GM20431 (cell line): ENCODE measurements around the gene IMMP2L.

Experiments
- in situ Hi-C: fragments of 300-500 bp; cut with MseI, MboI; formaldehyde crosslinking; loops from one replicate; pipeline ENCODE4 v1.15.0; 2020; ENCODE audit warnings: low sequenced_read_pairs; ENCODE audit not compliant: unreplicated experiment

Gene IMMP2L

DNA sequence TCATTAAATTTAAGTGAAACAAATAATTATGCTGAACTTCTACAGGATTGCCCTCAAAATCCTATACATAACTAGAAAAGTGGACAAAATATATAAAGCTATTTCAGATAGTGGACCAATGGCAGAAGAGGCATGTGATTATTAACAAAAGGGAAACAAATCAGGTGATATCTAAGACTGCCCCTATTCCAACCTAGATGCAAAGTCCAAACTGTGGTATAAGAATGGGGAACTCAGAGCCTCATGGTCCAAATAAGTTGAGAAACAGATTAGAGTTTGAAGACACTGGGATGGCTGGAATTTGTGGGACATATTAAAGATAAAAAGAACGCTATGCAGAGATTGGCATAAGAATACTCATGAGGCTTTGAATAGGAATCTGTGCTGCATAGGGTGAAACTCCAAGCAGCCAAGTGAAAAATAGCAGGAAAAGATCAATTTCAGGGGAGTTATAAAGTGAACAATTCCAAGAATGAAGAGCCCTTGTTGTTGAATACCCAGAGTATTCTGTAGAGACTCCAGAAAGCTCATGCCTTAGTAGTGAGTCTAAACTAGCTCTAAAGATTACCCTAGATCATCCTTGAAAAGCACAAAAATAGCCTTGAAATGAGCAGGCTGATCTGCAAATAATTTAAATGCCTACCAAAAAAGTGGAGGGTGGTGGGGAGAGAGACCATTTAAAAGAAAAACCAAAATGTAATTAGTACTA lies 152.4 kb downstream of the IMMP2L start:
- in situ Hi-C loops, result no loop called here

DNA sequence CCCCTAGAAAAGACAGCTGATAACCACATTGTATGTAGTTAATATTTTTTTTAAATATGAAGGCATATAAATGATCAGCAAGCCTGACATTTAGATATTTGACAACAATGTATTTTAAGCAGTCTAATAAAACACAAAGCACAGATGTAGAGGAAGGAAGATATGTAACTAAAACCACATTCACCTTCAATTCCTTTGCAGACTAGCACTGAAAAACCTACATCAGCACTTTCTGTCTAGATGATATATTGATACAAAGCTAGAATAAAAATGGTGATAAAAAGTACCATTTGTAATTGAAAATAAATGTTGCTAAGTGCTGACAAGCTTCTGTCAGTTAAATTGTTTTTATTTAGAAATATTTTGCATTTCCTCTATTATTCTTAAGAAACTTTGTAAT lies 153.6 kb downstream of the IMMP2L start:
- in situ Hi-C loops, result no loop called here

DNA sequence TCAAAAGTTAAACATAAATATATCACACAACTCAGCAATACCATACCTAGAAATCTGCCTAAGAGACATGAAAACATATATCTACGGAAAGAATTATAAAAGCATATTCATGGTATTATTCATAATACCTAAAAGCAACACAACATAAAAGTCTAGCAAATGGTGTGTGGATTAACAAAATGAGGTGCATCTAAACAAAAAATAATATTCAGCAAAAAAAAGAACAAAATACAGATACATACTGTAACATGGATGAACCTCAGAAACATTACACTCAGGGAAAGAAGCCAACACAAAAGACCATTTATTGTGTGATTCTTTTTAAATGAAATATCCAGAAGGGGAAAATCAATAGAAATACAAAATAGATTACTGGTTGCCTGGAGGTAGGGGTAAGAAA lies 155.0 kb downstream of the IMMP2L start:
- in situ Hi-C loops, result no loop called here

DNA sequence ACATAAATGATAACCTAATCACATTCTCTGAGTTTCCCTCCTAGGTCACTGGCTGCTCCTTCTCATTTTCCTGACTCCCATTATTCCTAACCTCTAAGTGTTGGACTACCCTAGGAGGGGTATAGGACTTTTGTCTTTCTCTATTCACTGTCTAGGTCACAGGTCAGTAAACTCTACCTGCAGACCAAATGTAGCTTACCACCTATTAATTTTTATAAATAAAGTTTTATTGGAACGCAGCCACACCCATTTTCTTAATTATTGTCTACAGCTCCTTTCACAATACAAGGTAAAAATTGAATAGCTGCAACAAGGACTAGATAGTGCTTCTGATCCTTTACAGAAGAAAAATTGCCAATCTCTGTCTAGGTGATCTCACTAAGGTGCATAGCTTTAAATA lies 156.7 kb downstream of the IMMP2L start:
- in situ Hi-C loops, result no loop called here

DNA sequence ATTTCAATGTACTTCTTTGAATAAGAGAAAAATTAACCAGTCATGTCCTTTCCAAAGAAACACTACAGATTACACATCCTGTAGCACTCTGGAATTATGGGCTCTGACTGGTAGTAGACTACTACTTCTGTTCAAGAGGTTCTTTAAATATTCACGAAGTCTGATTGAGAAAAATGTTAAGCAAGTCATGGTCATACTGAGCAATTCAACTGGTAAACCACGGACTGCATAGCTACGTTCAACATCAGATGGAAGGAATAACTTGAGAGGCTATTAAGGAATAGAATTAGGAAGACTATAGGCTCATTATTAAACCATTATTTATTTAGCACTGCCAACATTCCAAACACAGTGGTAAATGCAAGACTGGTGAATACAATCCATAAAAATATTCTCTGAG lies 160.8 kb downstream of the IMMP2L start:
- in situ Hi-C loops, result no loop called here

DNA sequence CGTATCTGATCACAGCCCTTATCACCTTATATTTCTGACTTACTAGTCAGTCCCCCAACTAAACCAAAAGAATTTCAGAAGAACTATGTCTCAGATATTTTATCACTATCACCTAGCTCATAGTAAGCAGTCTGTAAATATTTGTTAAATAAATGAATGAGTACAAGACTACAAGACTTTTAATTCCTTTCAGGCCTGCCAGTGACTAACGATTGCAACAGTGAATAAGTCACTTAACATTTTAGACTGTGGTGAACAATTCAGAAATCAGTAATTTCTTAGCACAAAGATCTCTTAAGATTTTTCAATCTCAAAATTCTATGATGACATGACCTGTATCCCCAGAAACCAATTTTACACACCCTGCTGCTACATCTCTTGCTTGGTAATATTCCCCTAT lies 162.2 kb downstream of the IMMP2L start:
- in situ Hi-C loops, result no loop called here

DNA sequence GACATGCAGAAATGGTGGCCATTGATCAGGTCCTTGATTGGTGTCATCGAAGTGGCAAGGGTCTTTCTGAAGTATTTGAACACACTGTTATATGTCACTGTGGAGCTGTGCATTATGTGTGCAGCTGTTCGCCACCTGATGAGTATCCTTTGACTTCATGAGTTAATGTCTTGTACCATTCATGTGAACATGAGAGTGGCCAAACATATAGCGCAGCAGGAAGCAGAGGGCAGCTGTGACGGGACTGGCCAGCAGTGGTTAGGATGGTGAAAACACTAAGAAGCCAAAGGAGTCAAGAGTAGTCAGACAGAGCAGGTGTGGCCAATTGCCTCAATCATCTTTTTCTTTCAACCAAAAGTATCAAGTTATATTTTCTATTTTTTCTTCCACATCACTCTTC lies 167.4 kb downstream of the IMMP2L start:
- in situ Hi-C loops, result no loop called here

DNA sequence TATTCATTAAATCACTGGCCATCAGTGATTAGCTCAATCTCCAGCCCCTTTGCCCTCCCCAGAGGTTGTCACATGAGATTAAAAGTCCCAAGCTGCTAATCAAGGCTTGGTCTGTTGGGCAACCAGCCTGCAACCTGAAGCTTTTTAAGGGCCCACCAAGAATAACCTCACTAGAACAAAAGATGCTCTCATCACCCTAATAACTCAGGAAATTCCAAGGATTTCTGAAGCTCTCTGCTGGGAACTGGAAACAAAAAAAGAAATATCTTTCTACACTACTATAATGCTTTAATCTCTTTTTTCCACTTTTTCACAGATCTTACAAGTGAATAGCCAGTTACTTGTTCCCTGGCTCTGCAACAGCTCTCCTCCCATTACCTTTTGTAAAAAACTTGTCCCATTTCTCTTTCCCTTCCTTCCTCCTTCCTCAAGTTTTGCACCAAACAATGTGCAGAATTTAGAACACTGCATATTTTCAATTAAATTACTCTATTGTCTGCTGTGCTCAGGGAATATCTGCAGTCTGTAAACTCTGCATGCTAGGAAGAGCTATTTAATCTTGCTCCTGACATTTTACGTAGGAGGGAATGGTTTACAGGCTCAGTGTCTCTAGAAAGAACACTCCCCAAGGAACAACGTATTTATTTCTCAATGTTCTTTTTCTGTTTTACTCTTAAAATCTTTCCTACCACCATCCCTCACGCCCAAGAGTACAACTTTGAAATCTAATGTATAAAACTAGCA lies 169.1 kb downstream of the IMMP2L start:
- in situ Hi-C loops, result no loop called here

DNA sequence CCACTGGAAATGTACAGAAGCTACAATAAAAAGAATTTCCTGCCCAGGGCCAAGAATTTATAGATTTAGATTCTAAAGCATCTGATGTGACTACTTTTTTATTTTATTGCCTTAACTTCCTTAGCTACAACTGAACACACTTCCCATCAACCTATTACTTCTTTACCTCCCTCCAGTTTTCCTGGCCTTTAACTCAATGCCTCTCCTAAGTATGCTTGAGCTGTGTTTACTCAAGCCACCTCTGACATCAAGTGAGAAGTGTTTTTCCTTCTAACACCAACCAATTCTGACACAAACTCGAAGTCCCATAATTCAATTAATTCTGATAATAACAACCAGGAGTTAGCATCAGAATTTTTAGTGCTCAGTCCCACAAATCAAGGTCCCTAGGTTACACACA lies 170.0 kb downstream of the IMMP2L start:
- in situ Hi-C loops, result no loop called here

DNA sequence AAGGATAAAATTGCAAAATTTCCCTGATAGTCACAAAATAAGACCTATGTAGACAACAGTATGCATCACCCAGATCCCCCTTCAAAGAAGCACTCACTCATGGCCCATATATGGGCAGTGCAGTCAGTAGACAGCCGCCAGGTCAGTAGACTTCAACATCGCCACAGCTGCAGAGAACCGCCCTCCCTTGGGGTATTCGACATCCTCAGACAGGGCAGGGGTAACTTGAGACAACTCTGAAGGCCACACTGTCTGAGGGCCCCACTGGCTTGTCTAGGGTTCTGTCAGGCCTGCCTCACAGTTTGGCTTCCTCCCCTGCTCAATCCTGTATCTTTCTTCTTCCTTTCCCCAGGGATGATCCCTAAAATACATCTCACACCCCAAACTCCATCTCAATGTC lies 172.3 kb downstream of the IMMP2L start:
- in situ Hi-C loops, result no loop called here

DNA sequence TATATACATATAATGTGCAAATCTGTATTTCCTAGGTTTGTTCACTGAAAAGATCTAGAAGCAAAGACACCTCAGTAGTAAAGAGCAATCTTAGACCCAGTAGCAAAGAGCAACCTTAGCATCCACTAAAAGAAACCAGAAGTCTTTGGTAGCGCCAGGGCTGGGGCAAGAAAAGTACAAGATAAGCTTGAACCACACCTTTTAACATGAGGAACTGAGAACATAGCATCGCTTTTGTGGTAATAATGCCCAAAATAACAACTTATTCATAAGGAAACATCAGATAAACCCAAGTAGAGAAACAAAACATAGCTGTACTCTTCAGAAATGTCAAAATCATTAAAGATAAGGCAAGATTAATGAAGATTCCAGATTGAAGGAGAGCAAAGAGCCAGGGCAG lies 173.4 kb downstream of the IMMP2L start:
- in situ Hi-C loops, result no loop called here

DNA sequence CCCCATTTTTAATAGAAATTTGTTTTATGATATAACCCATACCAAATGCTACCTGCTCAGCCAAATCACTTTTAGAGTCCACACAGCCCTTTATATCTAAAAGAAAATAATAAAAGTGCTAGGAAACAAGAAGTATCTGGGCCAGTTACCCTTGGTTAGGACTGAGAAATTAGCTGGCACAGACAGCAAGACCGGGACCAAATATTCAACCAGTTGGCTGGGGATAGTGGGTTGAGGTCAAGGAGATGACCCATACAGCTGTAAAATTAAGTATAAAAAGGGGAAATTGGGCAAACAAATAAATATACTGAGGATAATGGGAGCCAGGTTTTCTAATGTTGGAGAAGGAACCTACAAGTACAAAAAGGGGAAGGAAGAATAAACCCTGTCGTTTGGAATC lies 174.3 kb downstream of the IMMP2L start:
- in situ Hi-C loops, result no loop called here

DNA sequence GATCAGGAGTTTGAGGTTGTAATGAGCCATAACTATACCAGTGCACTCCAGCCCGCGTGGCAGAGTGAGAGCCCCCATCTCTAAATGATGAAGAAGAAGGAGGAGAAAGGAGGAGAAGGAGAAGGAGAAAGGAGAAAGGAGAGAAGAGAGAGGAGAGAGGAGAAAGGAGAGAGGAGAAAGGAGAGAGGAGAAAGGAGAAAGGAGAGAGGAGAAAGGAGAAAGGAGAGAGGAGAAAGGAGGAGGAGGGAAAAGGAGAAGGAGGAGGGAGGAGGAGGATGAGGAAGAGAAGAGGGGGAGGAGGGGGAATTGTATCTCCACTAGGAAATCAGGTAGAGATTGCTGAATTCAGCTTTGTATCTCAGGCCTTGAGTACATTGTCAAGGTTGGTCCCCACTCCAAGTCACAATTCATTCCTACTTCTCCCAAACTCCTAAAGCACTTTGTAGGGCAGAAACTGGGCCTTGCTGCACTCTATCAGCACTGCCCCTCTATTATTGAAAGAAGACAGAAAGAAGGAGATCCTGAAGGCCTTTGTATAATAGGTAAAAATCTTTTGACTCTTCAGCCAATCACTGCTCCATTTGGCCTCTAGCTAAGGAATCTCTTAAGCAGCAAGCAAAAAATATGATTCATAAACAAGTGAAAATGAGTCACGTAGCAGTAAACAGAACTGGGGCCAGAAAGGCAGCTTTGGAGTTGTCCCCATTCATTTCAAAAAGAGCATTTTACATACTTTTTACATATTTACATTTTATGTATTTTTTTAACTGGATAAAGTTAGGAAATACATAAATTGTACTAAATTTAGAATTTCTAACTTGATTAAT lies 178.0 kb downstream of the IMMP2L start:
- in situ Hi-C loops, result no loop called here

DNA sequence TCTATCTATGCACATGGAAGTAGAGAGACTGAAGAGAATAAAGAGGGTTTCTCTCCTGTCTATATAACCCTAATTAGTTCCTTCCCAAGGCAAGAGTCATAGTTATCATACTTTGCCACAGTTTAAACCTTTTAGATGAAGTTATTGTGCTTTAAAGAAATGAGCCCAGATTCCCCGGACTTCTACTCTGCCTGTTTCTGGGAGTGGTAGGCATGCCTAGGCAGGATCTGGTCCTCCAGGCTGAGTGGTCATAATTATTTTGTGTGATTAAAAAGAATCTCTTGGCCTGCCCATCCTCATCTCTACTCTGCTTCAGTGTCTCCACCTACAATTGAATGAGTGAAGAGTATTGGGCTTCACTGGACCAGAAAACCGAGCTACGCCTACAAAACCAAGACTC lies 179.2 kb downstream of the IMMP2L start:
- in situ Hi-C loops, result no loop called here

DNA sequence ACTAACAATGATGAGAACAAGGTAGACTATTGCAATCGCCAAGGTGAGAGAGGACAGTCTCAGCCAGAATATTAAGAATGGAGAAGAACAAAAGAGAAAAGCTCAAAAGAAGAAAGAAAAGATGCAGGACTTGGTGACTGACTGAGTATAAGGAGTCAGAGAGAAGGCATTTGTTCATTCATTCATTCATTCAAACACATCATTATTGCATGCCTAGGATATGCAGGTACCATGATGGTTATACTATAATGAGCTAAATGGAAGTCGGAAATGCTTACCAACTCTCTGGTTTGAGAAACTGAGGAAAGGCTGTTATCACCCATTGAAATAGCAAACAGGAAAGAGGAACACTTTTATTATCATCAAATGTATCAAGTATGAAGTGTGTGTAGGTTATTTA lies 180.7 kb downstream of the IMMP2L start:
- in situ Hi-C loops, result no loop called here

DNA sequence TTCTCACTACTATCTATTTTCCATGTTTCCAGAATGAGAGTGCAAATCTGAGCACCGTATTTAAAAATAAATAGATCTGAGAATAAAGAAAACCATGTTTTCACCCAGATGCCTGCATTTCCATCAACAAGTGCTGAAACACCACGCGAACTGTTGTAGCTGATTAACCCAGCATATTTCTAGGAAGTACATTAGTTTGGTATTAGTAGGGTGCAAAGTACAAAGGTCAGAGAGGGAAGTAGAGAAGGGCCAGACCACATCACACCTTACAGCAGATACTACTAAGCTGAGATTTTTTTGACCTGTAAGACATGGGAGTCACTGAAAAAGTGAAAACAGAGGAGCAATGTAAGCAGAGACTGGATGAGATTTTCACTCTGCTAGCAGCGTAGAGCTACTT lies 181.3 kb downstream of the IMMP2L start:
- in situ Hi-C loops, result no loop called here

DNA sequence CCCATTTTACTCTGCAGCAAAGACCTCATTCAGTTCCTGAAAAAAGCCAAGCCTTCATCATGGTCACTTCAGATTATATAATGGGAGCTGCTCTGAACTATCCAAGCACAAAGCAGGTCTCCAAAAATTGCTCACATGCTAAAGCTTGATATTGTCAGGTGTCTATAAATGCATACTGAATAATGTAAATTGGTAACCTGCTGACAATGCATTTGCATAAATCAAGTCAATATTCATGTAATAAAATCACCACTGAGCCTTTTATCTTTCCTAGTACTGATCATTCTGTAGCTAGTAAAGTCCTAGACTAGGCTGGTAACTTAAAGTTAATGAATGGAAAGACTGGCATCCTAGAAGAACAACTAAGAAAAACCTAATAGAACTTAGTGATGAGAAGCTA lies 188.3 kb downstream of the IMMP2L start:
- in situ Hi-C loops, result no loop called here

DNA sequence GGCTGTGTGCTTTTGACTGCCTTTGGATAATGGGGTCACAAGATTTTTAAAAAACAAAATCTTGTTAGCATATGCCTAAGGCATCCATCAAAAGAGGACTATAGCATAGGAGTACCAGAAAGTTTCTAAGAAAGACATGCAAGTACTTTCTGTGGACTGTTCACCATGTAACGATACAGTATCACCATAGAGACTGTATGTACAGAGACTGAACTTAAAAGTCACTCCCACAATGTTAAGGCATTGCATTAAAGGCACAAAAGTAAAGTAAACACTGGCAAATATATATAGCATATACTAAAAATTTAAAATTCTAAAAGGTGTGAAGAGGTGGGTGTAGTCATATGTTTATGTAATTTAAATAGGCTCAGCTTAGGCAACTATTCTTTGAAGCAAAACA lies 190.9 kb downstream of the IMMP2L start:
- in situ Hi-C loops, result no loop called here

DNA sequence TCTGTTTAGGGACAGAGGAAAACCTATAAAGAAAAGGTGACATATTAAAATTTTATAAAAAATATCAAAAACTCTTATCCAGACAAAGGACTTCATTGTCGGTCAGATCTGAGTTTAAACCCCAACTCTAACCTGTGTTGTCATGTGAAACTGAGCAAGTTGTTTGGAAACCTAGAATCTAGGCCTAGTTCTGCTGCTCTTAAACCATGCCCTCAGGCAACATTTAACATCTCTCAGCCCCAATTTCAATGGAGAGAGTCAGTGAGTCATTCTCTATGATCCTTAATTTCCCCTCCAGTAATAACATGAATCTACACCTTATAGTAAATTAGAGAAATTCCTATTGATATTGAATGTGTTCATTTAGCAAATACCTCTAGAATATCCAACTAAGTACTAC lies 192.3 kb downstream of the IMMP2L start:
- in situ Hi-C loops, result no loop called here

DNA sequence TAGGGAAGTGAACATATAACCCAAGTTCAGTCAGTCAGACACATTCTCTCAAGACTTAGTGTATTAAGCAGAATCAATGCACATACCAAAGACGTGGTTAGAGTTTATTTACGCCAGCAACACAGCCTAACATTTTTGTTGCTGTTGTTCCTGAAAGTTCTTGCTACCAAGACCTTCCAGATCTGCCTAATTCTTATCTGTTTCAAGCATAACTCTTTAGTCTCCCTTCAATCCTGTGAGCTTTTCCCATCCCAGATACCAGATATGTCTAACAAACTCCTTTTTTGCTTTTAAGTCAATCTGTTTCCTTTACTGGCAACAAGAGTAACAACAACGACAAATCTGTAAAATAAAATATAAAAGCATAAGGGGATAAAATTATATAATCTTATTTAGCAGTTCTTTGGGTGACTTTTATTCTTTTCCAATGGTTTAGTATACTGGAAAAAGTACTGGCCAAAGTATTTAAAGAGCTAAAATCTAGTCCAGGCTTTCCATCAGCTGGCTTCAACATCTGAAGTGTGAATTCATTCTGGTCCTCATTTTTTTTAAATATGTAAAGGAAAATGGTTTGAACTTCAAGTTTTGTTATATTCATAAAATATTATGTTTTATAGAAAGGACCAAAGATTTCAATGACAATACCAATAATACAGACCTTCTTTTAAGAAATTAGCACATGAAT lies 193.8 kb downstream of the IMMP2L start:
- in situ Hi-C loops, result no loop called here

DNA sequence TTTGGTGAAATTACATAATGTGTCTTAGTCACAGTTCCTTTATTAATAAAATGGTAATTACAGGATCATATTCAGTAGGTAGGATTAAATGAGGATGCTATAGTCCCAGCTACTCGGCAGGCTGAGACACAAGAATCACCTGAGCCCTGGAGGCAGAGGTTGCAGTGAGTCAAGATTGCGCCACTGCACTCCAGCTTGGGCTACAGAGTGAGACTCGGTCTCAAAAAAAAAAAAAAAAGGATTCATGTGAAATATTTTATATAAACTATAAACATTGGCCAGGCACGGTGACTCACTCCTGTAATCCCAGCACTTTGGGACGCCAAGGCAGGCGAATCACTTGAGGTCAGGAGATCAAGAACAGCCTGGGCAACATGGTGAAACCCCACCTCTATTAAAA lies 197.9 kb downstream of the IMMP2L start:
- in situ Hi-C loops, result no loop called here
